IMR-90 (cell line): ENCODE data around the gene ACADS. TPM values are rescaled to one million over a fixed set of nuclear protein-coding genes. Genes with fewer than 3 reads are reported as not detected.
A peak's percentile ranks its signal among the peaks of the same experiment; 100 is the strongest.

Experiments
- ATAC-seq: fragments of 200-7000 bp; cut with Tn5 transposase; 2 replicates; pipeline ENCODE4 v1.9.1; 2020; ENCODE audit warnings: low read depth, mild to moderate bottlenecking, moderate library complexity
- BruUV-seq: library from RNA; stranded (reverse); fragments of 400-500 nt; replicated peaks from 2 replicates; lab custom pipeline; 2021; lab: Mats Ljungman, UMichigan
- CTCF ChIA-PET: fragments of 300-600 bp; formaldehyde crosslinking; extraction: SDS; loops from one replicate; lab custom pipeline; 2021; ENCODE audit warnings: antibody characterized with exemption; lab: Yijun Ruan, JAX
- POLR2A ChIA-PET: fragments of 300-600 bp; sonication (Branson Sonifier 250); formaldehyde crosslinking; loops from one replicate; lab custom pipeline; 2022; ENCODE audit warnings: antibody characterized with exemption; ENCODE audit not compliant: unreplicated experiment; lab: Charles Lee
- DNase-seq: peaks from one replicate; pipeline ENCODE4 v3.0.0; 2013
- H2AFZ ChIP-seq: replicated peaks from 2 replicates; pipeline ENCODE3; 2013; ENCODE audit warnings: low read length, mild to moderate bottlenecking; ENCODE audit not compliant: poor library complexity
- H2AK5ac ChIP-seq: 2 replicates; pipeline ENCODE4 v1.6.1; 2013; ENCODE audit warnings: low read depth, low read length, inconsistent platforms
- H2AK9ac ChIP-seq: replicated peaks from 2 replicates; pipeline ENCODE3; 2013; ENCODE audit warnings: mild to moderate bottlenecking, low read depth, low read length, moderate library complexity; ENCODE audit not compliant: poor library complexity
- H2BK120ac ChIP-seq: 2 replicates; pipeline ENCODE4 v1.6.1; 2013; ENCODE audit warnings: low read depth, low read length, inconsistent platforms
- H2BK15ac ChIP-seq: 3 replicates; pipeline ENCODE4 v1.6.1; 2013; ENCODE audit warnings: low read depth, low read length, inconsistent platforms
- H2BK20ac ChIP-seq: 2 replicates; pipeline ENCODE4 v1.6.1; 2013; ENCODE audit warnings: low read depth, mild to moderate bottlenecking, inconsistent platforms, low read length, moderate library complexity
- H2BK5ac ChIP-seq: 2 replicates; pipeline ENCODE4 v1.6.1; 2013; ENCODE audit warnings: mild to moderate bottlenecking, low read depth, low read length, inconsistent platforms; ENCODE audit not compliant: poor library complexity, severe bottlenecking
- H3K14ac ChIP-seq: replicated peaks from 2 replicates; pipeline ENCODE4 v1.6.1; 2013; ENCODE audit warnings: low read depth, low read length, inconsistent platforms
- H3K18ac ChIP-seq: 2 replicates; pipeline ENCODE4 v1.6.1; 2013; ENCODE audit warnings: low read depth, low read length, control low read depth
- H3K23ac ChIP-seq: 2 replicates; pipeline ENCODE4 v1.6.1; 2013; ENCODE audit warnings: low read depth, low read length, inconsistent platforms
- H3K27ac ChIP-seq: 2 replicates; pipeline ENCODE4 v1.5.1; 2013; ENCODE audit warnings: mild to moderate bottlenecking, control low read depth, low read length; ENCODE audit not compliant: insufficient read depth
- H3K27me3 ChIP-seq: 2 replicates; pipeline ENCODE4 v1.6.1; 2013; ENCODE audit warnings: low read length; ENCODE audit not compliant: control insufficient read depth, insufficient read depth
- H3K36me3 ChIP-seq: 2 replicates; pipeline ENCODE4 v1.6.1; 2013; ENCODE audit warnings: low read length, mixed read lengths; ENCODE audit not compliant: control insufficient read depth, insufficient read depth
- H3K4ac ChIP-seq: 2 replicates; pipeline ENCODE4 v1.6.1; 2013; ENCODE audit warnings: low read depth, low read length, inconsistent platforms
- H3K4me1 ChIP-seq: 2 replicates; pipeline ENCODE4 v1.6.1; 2013; ENCODE audit warnings: low read length, mixed read lengths; ENCODE audit not compliant: control insufficient read depth, insufficient read depth
- H3K4me2 ChIP-seq: 2 replicates; pipeline ENCODE4 v1.6.1; 2013; ENCODE audit warnings: low read depth, mild to moderate bottlenecking, control low read depth, low read length, moderate library complexity
- H3K4me3 ChIP-seq: 2 replicates; pipeline ENCODE4 v1.5.1; 2013; ENCODE audit warnings: low read depth, mild to moderate bottlenecking, control low read depth, low read length, moderate library complexity; ENCODE audit not compliant: insufficient read depth
- H3K56ac ChIP-seq: 2 replicates; pipeline ENCODE4 v1.6.1; 2013; ENCODE audit warnings: low read length, inconsistent platforms; ENCODE audit not compliant: insufficient read depth; ENCODE audit errors: extremely low read depth
- H3K79me1 ChIP-seq, 2 experiments: 2 replicates each; pipeline ENCODE4 v1.6.1; 2013; ENCODE audit warnings: low read length in 2 of 2, inconsistent platforms in 1 of 2, low read depth in 1 of 2
- H3K9ac ChIP-seq: 2 replicates; pipeline ENCODE4 v1.6.1; 2013; ENCODE audit warnings: low read depth, low read length, control low read depth
- H3K9me1 ChIP-seq: 2 replicates; pipeline ENCODE4 v1.6.1; 2013; ENCODE audit warnings: low read length, inconsistent platforms; ENCODE audit not compliant: insufficient read depth
- H3K9me3 ChIP-seq: 2 replicates; pipeline ENCODE4 v1.6.1; 2013; ENCODE audit warnings: low read length; ENCODE audit not compliant: control insufficient read depth, insufficient read depth
- H4K20me1 ChIP-seq: 2 replicates; pipeline ENCODE4 v1.6.1; 2013; ENCODE audit warnings: low read length, inconsistent platforms; ENCODE audit not compliant: insufficient read depth
- H4K5ac ChIP-seq: 2 replicates; pipeline ENCODE4 v1.6.1; 2013; ENCODE audit warnings: mild to moderate bottlenecking, low read depth, low read length, control low read depth
- H4K8ac ChIP-seq, 2 experiments: 2 replicates each; pipeline ENCODE4 v1.6.1; 2013; ENCODE audit warnings: low read depth in 2 of 2, low read length in 2 of 2, control low read depth in 1 of 2, inconsistent platforms in 1 of 2
- H4K91ac ChIP-seq: 2 replicates; pipeline ENCODE4 v1.6.1; 2013; ENCODE audit warnings: low read depth, low read length, inconsistent platforms; ENCODE audit not compliant: insufficient read depth
- NFE2L2 ChIP-seq: fragments of 150-350 bp; IDR thresholded peaks from 2 replicates; pipeline ENCODE4 v1.6.1; 2016; ENCODE audit warnings: low read depth, mild to moderate bottlenecking, low read length
- POLR2A ChIP-seq: IDR thresholded peaks from 2 replicates; pipeline ENCODE4 v1.6.1; 2012; ENCODE audit warnings: mild to moderate bottlenecking, low read depth, low read length
- WGBS, 2 experiments: methylation state at CpG; one replicate each; pipeline versions ENCODE4 v1.1.5 to v1.1.7; 2013; ENCODE audit warnings: missing lambda C conversion rate in 2 of 2; ENCODE audit not compliant: insufficient read length in 1 of 2; ENCODE audit errors: extremely low coverage in 2 of 2; 5-methylcytosine and 5-hydroxymethylcytosine counted together
- dilution Hi-C: fragments of 300-500 bp; cut with HindIII; formaldehyde crosslinking; loops from one replicate; pipeline ENCODE4 v1.14.3; 2018; ENCODE audit warnings: low sequenced_read_pairs; ENCODE audit not compliant: unreplicated experiment
- in situ Hi-C: fragments of 300-500 bp; cut with MboI; formaldehyde crosslinking; loops from 3 replicates; pipeline ENCODE4 v1.14.3; 2019; ENCODE audit warnings: low sequenced_read_pairs, inconsistent platforms, mixed read lengths
- intact Hi-C: fragments of 100-400 bp; cut with micrococcal nuclease; formaldehyde crosslinking; loops from 2 replicates; pipeline ENCODE4 v1.10.0; 2022
- polyA plus RNA-seq, 3 experiments: library from polyadenylated mRNA; depleted of rRNA; stranded (reverse); fragments of >200 nt; gene quantifications; 2 replicates each; pipeline ENCODE4 v1.2.3, GENCODE V29; 2012; ENCODE audit warnings: low replicate concordance in 1 of 3
- total RNA-seq: library from RNA; depleted of rRNA; stranded (reverse); fragments of >200 nt; gene quantifications from 2 replicates; pipeline ENCODE4 v1.2.3, GENCODE V29; 2012

The ACADS gene
- total and polyA plus RNA-seq, 2 of the 4 experiments (the other 2 are of a cell fraction): 2.9 to 5.5 TPM

GRCh38 chr12:120724720-120725119 lies 906 bp upstream of the ACADS start:
- dilution Hi-C loops: no loop called here
- Histone ChIP-seq H3K18ac (no peak overlapping the region), H4K91ac (no peak overlapping the region), H3K9ac (no peak overlapping the region), H3K14ac (no peak overlapping the region), H3K4me2 (no peak overlapping the region), H4K8ac (peak overlapping the region; percentile 68 to 83; a peak in 1 of 4 replicates), H3K27ac (no peak overlapping the region), H2AK9ac (peak overlapping the region; percentile 46), H2BK20ac (no peak overlapping the region), H3K9me3 (no peaks in the 10 kb centered on the region), H3K4me3 (no peak overlapping the region), H3K56ac (no peak overlapping the region), H3K27me3 (no peaks in the 10 kb centered on the region), H2BK5ac (no peak overlapping the region), H4K5ac (no peak overlapping the region), H3K79me1 (peaks cover 14 to 25% of the 10 kb centered on the region in 2 experiments; a peak in 3 of 4 replicates), H3K9me1 (peaks cover 12% of the 10 kb centered on the region), H3K4ac (no peak overlapping the region), H2AFZ (no peak overlapping the region), H4K20me1 (no peaks in the 10 kb centered on the region), H2BK15ac (no peak overlapping the region), H3K4me1 (peaks cover 14% of the 10 kb centered on the region; the same call in 1 of the 2 replicates), H2AK5ac (no peak overlapping the region), H2BK120ac (no peak overlapping the region), H3K23ac (no peak overlapping the region), H3K36me3 (peaks cover 24% of the 10 kb centered on the region)
- intact Hi-C loops: no loop called here
- TF ChIP-seq POLR2A (no peak), NFE2L2 (no peak)
- in situ Hi-C loops: no loop called here
- no CpG with 5 or more reads among the region's 5 CpGs for WGBS, 2 experiments
- ChIA-PET CTCF (no interaction called here), POLR2A (no interaction called here)
- ATAC-seq: no peak
- DNase-seq: no peak
- BruUV-seq: no TSS peak
